NCI-H1105 treated with DMSO at 0.1 percent for 48 hours (cell line): ENCODE data around the gene RNF19B.
"Not testable (repeated sequence)": the region's sequence is repeated elsewhere in the genome, so short reads cannot be mapped to it uniquely, and the experiment has no call there.

Experiments
- DNase-seq: peaks from one replicate; lab custom pipeline; 2025; lab: John Stamatoyannopoulos, UW

Gene RNF19B

GRCh38 chr1:32964461-32965250 is at the start of gene RNF19B:
TSS of gene RNF19B (minus strand) at chr1:32964809. CDS start at chr1:32964685, 124 bp downstream.
- peak; percentile 97 for DNase-seq

- DNase-seq: no peak
Measured at GRCh38 chr1:33013791-33014190, 49.2 kb upstream of the RNF19B start.

GRCh38 chr1:33012165-33012564 is 47.6 kb upstream of the RNF19B start:
- DNase-seq: no peak

- DNase-seq: no peak
Measured at GRCh38 chr1:33010932-33011731, 46.5 kb upstream of the RNF19B start.

GRCh38 chr1:33009561-33009960 is 45.0 kb upstream of the RNF19B start:
- no peak for DNase-seq

- no peak for DNase-seq
Measured at GRCh38 chr1:33008051-33008914, 43.7 kb upstream of the RNF19B start.

GRCh38 chr1:33007190-33008050 is 42.8 kb upstream of the RNF19B start:
- peak; percentile 43 for DNase-seq

GRCh38 chr1:33005838-33006421 is 41.3 kb upstream of the RNF19B start:
- DNase-seq: no peak

GRCh38 chr1:33005117-33005837 is 40.7 kb upstream of the RNF19B start:
- DNase-seq: no peak

- DNase-seq: no peak
Measured at GRCh38 chr1:33004613-33005012, 40.0 kb upstream of the RNF19B start.

- DNase-seq: no peak
Measured at GRCh38 chr1:33003657-33004056, 39.0 kb upstream of the RNF19B start.

- no peak for DNase-seq
Measured at GRCh38 chr1:33002006-33002405, 37.4 kb upstream of the RNF19B start.

- DNase-seq: no peak
Measured at GRCh38 chr1:33001282-33001681, 36.7 kb upstream of the RNF19B start.

GRCh38 chr1:33000427-33001026 is 35.9 kb upstream of the RNF19B start:
- DNase-seq: no peak

- no peak for DNase-seq
Measured at GRCh38 chr1:32998997-32999396, 34.4 kb upstream of the RNF19B start.

- DNase-seq: no peak
Measured at GRCh38 chr1:32998064-32998463, 33.5 kb upstream of the RNF19B start.

GRCh38 chr1:32997381-32997891 is 32.8 kb upstream of the RNF19B start:
- no peak for DNase-seq

GRCh38 chr1:32993324-32993636 is 28.7 kb upstream of the RNF19B start:
- DNase-seq: not testable (repeated sequence)

GRCh38 chr1:32992489-32993323 is 28.1 kb upstream of the RNF19B start:
- no peak for DNase-seq
